Keratinocyte (primary cell): ENCODE results near the gene RAD54L.

ENCODE experiments used
- CTCF ChIP-seq, 3 experiments: IDR thresholded peaks in 1 of 3; conservative IDR thresholded peaks in 1 of 3; optimal IDR thresholded peaks in 1 of 3; 2 replicates in 2 of 3; 3 replicates in 1 of 3; pipeline versions ENCODE3 to v1.5.1; 2011; ENCODE audit warnings: low read length in 3 of 3, mild to moderate bottlenecking in 3 of 3, moderate library complexity in 2 of 3, control low read depth in 1 of 3, inconsistent platforms in 1 of 3; ENCODE audit not compliant: insufficient read depth in 2 of 3; ENCODE audit errors: extremely low read depth in 1 of 3
- EZH2 ChIP-seq: IDR thresholded peaks from one replicate; pipeline ENCODE4 v1.6.1; 2012; ENCODE audit warnings: inconsistent platforms, mild to moderate bottlenecking, low read length, moderate library complexity

GRCh38 chr1:46210561-46210960 lies 37.0 kb upstream of the RAD54L start:
- TF ChIP-seq CTCF (optimal IDR thresholded peaks at IDR 0.05 in 1 of 3, IDR thresholded peaks at IDR 0.05 in 1 of 3, conservative IDR thresholded peaks at IDR 0.05 in 1 of 3; ENCODE audit: extremely low read depth in 1 of 3, insufficient read depth in 2 of 3, low read length in 3 of 3) (no peak), EZH2 (no peak)
